ENCODE measurements around the gene NFATC2.

The NFATC2 gene

DNA sequence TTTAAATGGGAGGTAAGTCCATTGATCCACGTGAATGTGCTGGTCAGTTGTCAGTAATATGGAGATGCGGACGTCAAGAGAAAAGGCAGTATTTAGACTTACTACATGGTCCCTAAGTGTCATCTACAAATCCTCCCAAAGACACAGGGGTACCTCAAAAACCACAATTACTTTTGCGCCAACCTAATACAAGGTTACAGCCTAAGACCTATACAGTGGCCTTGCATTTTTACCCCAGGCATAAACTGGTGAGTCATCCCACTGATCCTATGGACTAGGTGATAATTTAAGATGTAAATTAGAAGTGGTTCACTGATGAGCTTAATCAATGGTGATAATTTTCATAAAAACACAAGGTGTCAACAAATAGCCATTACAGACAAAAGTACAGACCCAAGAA is 141.0 kb downstream of the NFATC2 start:
- ChIA-PET POLR2A (no interaction called here), CTCF (no interaction called here)
- TF ChIP-seq LEF1 (IDR thresholded peaks at IDR 0.05; ENCODE audit: borderline replicate concordance) (no peak), ARNT (IDR thresholded peaks at IDR 0.05) (no peak), FOXM1 (IDR thresholded peaks at IDR 0.05; ENCODE audit: borderline replicate concordance) (no peak), NFRKB (IDR thresholded peaks at IDR 0.05) (no peak), PKNOX1 (IDR thresholded peaks at IDR 0.05) (no peak), BHLHE40 (IDR thresholded peaks at IDR 0.05; ENCODE audit: borderline replicate concordance) (no peak), FOXA1 (IDR thresholded peaks at IDR 0.05) (no peak), CTBP1 (IDR thresholded peaks at IDR 0.05; ENCODE audit: borderline replicate concordance) (no peak), L3MBTL2 (conservative IDR thresholded peaks at IDR 0.05) (no peak), SP1 (IDR thresholded peaks at IDR 0.05) (no peak), ELF4 (IDR thresholded peaks at IDR 0.05) (no peak), FOXK2 (IDR thresholded peaks at IDR 0.05) (no peak), HDGF (IDR thresholded peaks at IDR 0.05; ENCODE audit: borderline replicate concordance) (no peak), SUZ12 (IDR thresholded peaks at IDR 0.05) (no peak), TARDBP (IDR thresholded peaks at IDR 0.05) (no peak)
- no peak for DNase-seq (ENCODE audit: extremely low spot score)

- TF ChIP-seq CTBP1 (IDR thresholded peaks at IDR 0.05; ENCODE audit: borderline replicate concordance) (no peak), FOXK2 (IDR thresholded peaks at IDR 0.05) (no peak), FOXA1 (IDR thresholded peaks at IDR 0.05) (no peak), FOXM1 (IDR thresholded peaks at IDR 0.05; ENCODE audit: borderline replicate concordance) (no peak), SUZ12 (IDR thresholded peaks at IDR 0.05) (no peak), NFRKB (IDR thresholded peaks at IDR 0.05) (no peak), LEF1 (IDR thresholded peaks at IDR 0.05; ENCODE audit: borderline replicate concordance) (no peak)
- POLR2A ChIA-PET = no interaction called here
- DNase-seq (ENCODE audit: extremely low spot score) = no peak
- CTCF ChIA-PET = no interaction called here
Observed at GRCh38 chr20:51400051-51400926, 142.2 kb downstream of the NFATC2 start.

- TF ChIP-seq ELF4 (IDR thresholded peaks at IDR 0.05) (no peak), FOXA1 (IDR thresholded peaks at IDR 0.05) (no peak), CTBP1 (IDR thresholded peaks at IDR 0.05; ENCODE audit: borderline replicate concordance) (no peak), FOXM1 (IDR thresholded peaks at IDR 0.05; ENCODE audit: borderline replicate concordance) (no peak), ZNF384 (IDR thresholded peaks at IDR 0.05) (no peak)
- CTCF ChIA-PET = no interaction called here
- DNase-seq (ENCODE audit: extremely low spot score) = no peak
- POLR2A ChIA-PET = no interaction called here
Observed at GRCh38 chr20:51399006-51399890, 143.3 kb downstream of the NFATC2 start.

DNA sequence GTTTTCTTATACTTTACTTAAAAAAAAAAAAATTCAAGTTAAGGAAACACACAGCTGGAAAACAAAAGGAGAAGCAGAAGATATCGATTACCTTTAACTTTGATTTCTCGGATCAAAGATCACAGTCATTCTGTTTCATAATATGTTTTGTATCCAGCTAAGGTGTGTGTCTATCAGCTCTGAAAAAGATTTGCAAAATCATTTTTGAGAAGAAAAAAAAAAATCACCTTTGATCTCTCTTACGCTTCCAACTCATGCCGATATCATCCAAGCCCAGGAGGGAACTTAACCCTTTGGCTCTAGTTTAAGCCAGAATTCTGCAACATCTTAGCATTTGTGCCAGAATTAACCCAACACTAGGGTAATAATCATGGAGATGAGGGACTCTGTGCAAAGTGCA is 144.0 kb downstream of the NFATC2 start:
- ChIA-PET POLR2A (no interaction called here), CTCF (no interaction called here)
- TF ChIP-seq TARDBP (IDR thresholded peaks at IDR 0.05) = no peak
- no peak for DNase-seq (ENCODE audit: extremely low spot score)

GRCh38 chr20:51398083-51398482 is 144.4 kb downstream of the NFATC2 start:
- ChIA-PET POLR2A (no interaction called here), CTCF (no interaction called here)
- TF ChIP-seq SP1 (IDR thresholded peaks at IDR 0.05) = no peak
- TF ChIP-seq HDGF (IDR thresholded peaks at IDR 0.05; ENCODE audit: borderline replicate concordance) = no peak
- no peak for DNase-seq (ENCODE audit: extremely low spot score)

DNA sequence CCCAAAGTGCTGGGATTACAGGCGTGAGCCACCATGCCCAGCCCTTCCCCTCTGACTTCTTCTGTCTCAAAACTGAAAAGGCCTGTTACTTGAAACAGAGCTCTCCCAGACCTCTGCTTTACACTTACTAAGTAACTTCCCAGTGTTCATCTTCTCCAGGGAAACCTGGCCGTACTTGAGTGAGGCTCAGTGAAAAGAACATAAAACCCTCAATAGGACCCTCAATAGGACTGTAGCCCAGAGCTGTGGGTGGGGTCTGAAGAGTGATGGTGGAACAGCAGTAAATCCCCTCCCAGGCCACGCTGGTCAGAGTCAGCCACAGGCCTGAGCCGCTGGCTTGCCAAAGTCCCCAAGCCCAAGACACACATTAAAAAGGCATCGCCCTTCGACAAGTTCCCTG is 145.4 kb downstream of the NFATC2 start:
- CTCF ChIA-PET = no interaction called here
- TF ChIP-seq L3MBTL2 (conservative IDR thresholded peaks at IDR 0.05) (no peak), FOXA1 (IDR thresholded peaks at IDR 0.05) (no peak), ARNT (IDR thresholded peaks at IDR 0.05) (no peak), ZNF384 (IDR thresholded peaks at IDR 0.05) (no peak), BHLHE40 (IDR thresholded peaks at IDR 0.05; ENCODE audit: borderline replicate concordance) (no peak), FOXK2 (IDR thresholded peaks at IDR 0.05) (no peak), CTBP1 (IDR thresholded peaks at IDR 0.05; ENCODE audit: borderline replicate concordance) (no peak), NFRKB (IDR thresholded peaks at IDR 0.05) (no peak), PKNOX1 (IDR thresholded peaks at IDR 0.05) (no peak), SUZ12 (IDR thresholded peaks at IDR 0.05) (no peak), TARDBP (IDR thresholded peaks at IDR 0.05) (no peak), LEF1 (IDR thresholded peaks at IDR 0.05; ENCODE audit: borderline replicate concordance) (no peak), HDGF (IDR thresholded peaks at IDR 0.05; ENCODE audit: borderline replicate concordance) (no peak), ELF4 (IDR thresholded peaks at IDR 0.05) (no peak), FOXM1 (IDR thresholded peaks at IDR 0.05; ENCODE audit: borderline replicate concordance) (no peak)
- POLR2A ChIA-PET = no interaction called here
- DNase-seq (ENCODE audit: extremely low spot score) = no peak

DNA sequence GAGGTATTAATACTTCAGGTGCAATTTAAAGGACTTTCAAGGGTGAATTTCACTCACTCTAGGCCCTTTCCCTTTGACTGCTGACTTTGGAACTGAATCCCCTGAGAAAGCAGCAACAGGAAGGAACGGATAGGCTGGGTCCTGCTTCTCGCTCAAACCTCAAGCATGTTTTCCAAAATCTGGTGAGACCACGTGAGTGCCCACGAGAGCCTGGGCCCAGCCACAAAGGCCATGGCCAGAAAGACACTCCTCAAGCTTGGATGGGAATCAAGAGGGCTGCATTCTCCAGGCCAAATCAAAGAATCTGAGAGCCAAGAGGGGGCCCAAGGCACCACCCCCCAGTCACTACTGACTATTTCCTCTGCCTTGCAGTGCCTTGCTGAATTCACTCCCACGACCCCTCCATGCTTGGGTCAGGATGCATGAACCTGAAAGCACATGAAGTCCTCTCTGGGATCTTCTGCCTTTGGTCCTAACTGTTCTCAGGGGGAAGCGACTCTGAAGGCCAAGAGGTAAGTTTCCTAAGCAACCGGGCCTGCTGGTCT is 146.1 kb downstream of the NFATC2 start:
- TF ChIP-seq SUZ12 (IDR thresholded peaks at IDR 0.05) (no peak), LEF1 (IDR thresholded peaks at IDR 0.05; ENCODE audit: borderline replicate concordance) (no peak), FOXM1 (IDR thresholded peaks at IDR 0.05; ENCODE audit: borderline replicate concordance) (no peak)
- CTCF ChIA-PET = no interaction called here
- POLR2A ChIA-PET = no interaction called here
- no peak for DNase-seq (ENCODE audit: extremely low spot score)
